Epithelial cell of alveolus of lung (primary cell): Measurements from ENCODE around the gene PF4V1. TPM values are rescaled to one million over a fixed set of nuclear protein-coding genes. Genes with fewer than 3 reads are reported as not detected.

Experiments used
- total RNA-seq: library from RNA; depleted of rRNA; stranded (reverse); fragments of >200 nt; gene quantifications from 2 replicates; pipeline ENCODE4 v1.2.1, GENCODE V29; 2015

The PF4V1 gene
- total RNA-seq = 1.3 TPM in 1 of 2 replicates, not detected in the other

DNA sequence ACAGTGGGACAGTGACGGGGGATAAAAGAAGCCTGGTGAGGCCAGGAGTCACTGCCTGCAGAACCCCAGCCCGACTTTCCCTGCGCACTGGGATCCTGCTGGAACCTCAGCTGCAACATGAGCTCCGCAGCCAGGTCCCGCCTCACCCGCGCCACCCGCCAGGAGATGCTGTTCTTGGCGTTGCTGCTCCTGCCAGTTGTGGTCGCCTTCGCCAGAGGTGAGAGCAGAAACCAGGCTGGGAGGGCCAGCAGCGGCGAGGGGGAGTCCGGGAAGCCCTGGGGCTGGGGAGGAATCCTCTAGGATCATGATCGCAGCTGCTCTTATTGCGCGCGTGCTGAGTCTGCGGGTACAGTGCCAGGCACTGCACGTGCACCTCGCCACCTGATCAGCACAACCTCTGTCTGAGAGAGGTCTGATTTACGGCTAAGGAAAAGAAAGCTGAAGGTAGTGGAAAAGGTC is at the start of gene PF4V1:
Gene PF4V1, plus strand, starts transcription at position 51 of the 459 bp plus-strand sequence. Its CDS starts 67 bp downstream, at position 118.

GRCh38 chr4:73836373-73837279 is 16.5 kb upstream of the PF4V1 start, which contains the start of gene CXCL6:
Gene CXCL6, plus strand, starts transcription at chr4:73836678. Its CDS starts 73 bp downstream, at chr4:73836751.

DNA sequence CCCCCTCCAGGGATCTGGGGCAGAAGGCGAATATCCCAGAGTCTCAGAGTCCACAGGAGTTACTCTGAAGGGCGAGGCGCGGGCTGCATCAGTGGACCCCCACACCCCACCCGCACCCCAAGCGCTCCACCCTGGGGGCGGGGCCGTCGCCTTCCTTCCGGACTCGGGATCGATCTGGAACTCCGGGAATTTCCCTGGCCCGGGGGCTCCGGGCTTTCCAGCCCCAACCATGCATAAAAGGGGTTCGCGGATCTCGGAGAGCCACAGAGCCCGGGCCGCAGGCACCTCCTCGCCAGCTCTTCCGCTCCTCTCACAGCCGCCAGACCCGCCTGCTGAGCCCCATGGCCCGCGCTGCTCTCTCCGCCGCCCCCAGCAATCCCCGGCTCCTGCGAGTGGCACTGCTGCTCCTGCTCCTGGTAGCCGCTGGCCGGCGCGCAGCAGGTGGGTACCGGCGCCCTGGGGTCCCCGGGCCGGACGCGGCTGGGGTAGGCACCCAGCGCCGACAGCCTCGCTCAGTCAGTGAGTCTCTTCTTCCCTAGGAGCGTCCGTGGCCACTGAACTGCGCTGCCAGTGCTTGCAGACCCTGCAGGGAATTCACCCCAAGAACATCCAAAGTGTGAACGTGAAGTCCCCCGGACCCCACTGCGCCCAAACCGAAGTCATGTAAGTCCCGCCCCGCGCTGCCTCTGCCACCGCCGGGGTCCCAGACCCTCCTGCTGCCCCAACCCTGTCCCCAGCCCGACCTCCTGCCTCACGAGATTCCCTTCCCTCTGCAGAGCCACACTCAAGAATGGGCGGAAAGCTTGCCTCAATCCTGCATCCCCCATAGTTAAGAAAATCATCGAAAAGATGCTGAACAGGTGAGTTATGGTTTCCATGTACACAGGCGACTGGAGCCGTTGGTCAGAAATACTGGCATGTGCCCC is 16.3 kb downstream of the PF4V1 start, which contains the start of gene CXCL1:
Gene CXCL1, plus strand, starts transcription at position 264 of the 926 bp plus-strand sequence. Its CDS starts 78 bp downstream, at position 342.

Other genes starting within 250 kb of the PF4V1 start
- 0.26 TPM in 1 of 2 replicates, not detected in the other for gene RASSF6, start 232.9 kb upstream of the PF4V1 start, total RNA-seq
- gene CXCL8, start 112.7 kb upstream of the PF4V1 start, total RNA-seq = 10.5 and 842 TPM in 2 replicates
- gene CXCL6, start 16.6 kb upstream of the PF4V1 start, total RNA-seq = 48.4 and 374 TPM in 2 replicates
- gene CXCL1, start 16.1 kb downstream of the PF4V1 start, total RNA-seq = 55.1 and 534 TPM in 2 replicates
- 1.8 TPM in 1 of 2 replicates, not detected in the other for gene PF4, start 128.7 kb downstream of the PF4V1 start, total RNA-seq
- gene PPBP, start 134.9 kb downstream of the PF4V1 start, total RNA-seq = 1.2 TPM in 1 of 2 replicates, not detected in the other
- gene CXCL5, start 145.4 kb downstream of the PF4V1 start, total RNA-seq = 10.9 and 144 TPM in 2 replicates
- gene CXCL3, start 185.4 kb downstream of the PF4V1 start, total RNA-seq = 6.5 and 66.3 TPM in 2 replicates
- gene CXCL2, start 245.9 kb downstream of the PF4V1 start, total RNA-seq = 21.5 and 22.8 TPM in 2 replicates